Hepatic stellate cell (primary cell): ENCODE measurements around the gene MAPKAPK5.
A peak's percentile ranks its signal among the peaks of the same experiment; 100 is the strongest.
"Not testable (repeated sequence)": the region's sequence is repeated elsewhere in the genome, so short reads cannot be mapped to it uniquely, and the experiment has no call there.

Experiments
- DNase-seq: peaks from one replicate; pipeline ENCODE4 v3.0.0; 2011; ENCODE audit warnings: low spot score

MAPKAPK5 gene, protein sequence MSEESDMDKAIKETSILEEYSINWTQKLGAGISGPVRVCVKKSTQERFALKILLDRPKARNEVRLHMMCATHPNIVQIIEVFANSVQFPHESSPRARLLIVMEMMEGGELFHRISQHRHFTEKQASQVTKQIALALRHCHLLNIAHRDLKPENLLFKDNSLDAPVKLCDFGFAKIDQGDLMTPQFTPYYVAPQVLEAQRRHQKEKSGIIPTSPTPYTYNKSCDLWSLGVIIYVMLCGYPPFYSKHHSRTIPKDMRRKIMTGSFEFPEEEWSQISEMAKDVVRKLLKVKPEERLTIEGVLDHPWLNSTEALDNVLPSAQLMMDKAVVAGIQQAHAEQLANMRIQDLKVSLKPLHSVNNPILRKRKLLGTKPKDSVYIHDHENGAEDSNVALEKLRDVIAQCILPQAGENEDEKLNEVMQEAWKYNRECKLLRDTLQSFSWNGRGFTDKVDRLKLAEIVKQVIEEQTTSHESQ

DNA sequence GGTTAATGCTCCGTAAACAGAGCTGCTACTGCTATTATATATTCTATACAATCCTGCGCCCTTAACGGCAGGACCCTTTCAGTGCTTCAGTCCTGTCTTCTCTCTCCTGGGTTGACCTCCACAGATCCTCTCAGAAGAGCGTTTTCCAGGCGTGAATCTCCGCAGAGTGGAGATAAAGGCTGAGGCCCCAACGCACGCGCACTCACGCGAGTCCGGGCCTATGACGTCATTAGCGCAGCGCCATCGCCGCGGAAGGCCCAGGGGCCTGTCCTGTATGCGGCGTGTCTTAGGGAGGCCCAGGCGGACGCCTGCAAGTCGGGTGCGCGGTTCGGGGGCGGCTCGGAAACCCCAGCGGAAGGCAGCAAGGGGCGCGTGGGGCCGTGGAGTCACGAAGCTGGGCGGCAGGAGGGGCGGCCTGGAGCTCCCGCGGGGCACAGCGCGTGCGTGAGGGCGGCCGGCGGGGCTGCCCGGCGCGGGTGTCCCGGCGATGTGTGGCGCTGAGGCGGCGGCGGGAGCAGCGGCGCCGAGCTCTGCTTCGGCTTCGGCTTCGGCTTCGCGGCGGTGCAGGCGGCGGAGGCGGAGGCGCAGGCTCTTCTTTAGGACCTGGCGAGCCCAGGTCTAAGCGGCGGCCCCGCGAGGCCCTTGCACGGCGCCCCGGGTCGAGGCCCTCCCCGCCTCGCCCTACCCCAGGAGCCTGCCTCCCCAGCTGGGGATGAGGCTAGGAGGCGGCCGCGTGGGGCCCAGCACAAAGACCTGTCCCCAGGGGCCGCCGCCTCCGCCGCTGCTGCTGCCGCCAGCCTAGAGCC is at the start of gene MAPKAPK5:
MAPKAPK5 (plus strand) TSS at position 479 of the 806 bp plus-strand sequence. CDS start 506 bp downstream, outside the sequence.
- DNase-seq = peak; percentile 98

DNA sequence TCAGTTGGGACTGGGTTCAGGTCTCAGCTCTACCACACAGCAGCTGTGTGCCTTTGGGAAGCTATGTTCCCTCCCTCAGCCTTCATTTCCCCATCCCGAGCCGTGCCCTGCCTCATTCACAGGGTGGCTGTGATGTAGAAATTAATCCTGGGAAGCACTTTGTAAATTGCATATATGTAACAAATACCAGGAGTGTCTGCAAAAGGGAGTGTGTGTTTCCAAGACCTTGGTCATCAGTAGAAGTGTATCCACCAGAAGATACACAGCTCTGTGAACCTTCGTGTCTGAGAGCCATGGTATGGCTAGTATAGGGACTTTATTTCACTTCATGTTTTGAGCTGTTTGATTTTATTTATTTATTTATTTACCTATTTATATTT is 49.2 kb upstream of the MAPKAPK5 start:
- no peak for DNase-seq

DNA sequence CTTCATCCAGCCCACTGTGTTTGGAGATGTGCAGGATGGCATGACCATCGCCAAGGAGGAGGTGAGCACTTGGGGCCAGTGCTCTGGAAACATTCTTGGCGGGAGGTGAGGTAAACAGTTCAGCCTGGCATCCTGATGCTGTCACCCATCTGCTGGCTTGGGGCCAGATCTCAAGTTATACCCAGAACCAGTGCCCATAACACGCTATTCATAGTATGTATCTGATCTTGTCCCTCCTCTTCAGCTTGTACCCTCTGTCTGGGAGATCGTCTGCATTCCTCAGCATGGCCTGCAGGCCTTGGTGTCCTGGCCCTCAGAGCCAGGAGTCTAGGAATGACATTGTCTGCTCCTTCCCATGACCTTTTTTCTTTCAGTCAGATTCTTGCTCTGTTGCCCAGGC is 43.8 kb upstream of the MAPKAPK5 start:
- DNase-seq = no peak

DNA sequence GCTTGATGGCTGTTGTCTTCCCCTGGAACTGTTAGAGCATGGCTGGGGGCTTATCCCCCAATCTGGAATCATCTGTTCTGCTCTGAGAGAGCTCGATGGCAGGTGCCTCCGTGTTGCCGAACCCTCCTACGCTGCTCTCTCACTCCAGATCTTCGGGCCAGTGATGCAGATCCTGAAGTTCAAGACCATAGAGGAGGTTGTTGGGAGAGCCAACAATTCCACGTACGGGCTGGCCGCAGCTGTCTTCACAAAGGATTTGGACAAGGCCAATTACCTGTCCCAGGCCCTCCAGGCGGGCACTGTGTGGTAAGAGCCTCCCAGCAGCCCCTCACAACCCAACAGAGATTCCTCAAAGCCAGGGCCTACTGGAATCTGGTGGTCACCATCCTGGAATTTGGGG is 42.3 kb upstream of the MAPKAPK5 start:
- no peak for DNase-seq

DNA sequence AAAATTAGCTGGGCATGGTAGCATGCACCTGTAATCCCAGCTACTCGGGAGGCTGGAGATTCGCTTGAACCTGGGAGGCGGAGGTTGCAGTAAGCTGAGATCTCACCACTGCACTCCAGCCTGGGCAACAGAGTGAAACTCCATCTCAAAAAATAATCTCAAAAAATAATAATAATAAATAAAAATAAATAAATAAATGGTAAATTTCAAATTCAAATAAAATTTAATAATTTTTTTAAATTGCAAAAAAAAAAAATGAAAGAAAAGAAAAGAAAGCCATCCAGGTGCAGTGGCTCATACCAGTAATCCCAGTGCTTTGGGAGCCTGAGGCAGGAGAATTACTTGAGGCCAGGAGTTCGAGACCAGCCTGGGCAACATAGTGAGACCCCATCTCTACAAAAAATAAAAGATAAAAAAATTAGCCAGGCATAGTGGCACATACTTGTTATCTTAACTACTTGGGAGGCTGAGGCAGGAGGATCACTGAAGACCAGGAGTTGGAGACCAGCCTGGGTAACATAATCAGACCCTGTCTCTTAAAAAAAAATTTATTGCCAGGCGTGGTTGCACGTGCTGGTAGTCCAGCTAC is 38.9 kb upstream of the MAPKAPK5 start:
- no peak for DNase-seq

DNA sequence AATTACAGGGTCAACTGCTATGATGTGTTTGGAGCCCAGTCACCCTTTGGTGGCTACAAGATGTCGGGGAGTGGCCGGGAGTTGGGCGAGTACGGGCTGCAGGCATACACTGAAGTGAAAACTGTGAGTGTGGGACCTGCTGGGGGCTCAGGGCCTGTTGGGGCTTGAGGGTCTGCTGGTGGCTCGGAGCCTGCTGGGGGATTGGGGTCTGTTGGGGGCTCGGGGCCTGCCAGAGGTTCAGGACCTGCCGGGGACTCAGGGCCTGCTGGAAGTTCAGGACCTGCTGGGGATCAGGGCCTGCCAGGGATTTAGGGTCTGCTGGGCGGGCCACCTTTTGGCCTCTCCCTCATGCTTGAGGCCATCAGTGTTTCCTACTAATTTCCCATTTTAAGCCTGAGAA is 38.2 kb upstream of the MAPKAPK5 start:
- no peak for DNase-seq

DNA sequence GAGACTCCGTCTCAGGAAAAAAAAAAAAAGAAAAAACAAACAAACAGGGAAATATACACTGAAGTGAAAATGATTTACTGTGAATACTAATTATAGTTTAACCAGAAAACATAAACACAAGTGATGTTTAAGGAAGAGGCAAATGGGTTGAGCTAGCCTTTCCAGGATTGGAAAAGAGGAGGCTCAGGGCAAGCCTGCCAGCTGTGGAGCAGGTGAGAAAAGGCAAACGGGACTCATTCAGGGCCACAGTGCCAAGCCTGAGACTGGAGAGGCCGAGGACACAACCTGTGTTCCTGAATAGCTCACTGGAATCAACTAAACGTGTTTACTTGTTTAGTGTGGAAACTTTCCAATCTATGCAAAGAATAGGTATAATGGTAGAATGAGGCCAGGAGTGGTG is 35.7 kb upstream of the MAPKAPK5 start:
- no peak for DNase-seq

DNA sequence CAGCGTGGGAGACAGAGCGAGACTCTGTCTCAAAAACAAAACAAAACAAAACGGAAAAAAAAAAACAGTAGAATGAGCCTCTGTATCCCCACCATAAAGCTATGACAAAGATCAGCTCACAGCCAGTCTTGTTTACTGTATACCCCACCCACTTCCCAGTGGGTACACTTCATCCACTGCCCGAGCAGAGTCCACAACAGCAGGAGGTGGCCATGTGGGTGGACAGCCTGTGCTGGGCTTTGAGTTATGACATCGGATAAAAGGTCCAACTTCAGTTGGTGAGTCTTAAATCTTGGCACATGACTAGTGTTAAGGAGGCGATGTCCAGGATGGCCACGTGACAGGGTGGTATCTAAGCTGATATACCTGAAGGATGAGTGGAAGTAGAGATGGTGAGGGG is 34.8 kb upstream of the MAPKAPK5 start:
- DNase-seq = no peak

DNA sequence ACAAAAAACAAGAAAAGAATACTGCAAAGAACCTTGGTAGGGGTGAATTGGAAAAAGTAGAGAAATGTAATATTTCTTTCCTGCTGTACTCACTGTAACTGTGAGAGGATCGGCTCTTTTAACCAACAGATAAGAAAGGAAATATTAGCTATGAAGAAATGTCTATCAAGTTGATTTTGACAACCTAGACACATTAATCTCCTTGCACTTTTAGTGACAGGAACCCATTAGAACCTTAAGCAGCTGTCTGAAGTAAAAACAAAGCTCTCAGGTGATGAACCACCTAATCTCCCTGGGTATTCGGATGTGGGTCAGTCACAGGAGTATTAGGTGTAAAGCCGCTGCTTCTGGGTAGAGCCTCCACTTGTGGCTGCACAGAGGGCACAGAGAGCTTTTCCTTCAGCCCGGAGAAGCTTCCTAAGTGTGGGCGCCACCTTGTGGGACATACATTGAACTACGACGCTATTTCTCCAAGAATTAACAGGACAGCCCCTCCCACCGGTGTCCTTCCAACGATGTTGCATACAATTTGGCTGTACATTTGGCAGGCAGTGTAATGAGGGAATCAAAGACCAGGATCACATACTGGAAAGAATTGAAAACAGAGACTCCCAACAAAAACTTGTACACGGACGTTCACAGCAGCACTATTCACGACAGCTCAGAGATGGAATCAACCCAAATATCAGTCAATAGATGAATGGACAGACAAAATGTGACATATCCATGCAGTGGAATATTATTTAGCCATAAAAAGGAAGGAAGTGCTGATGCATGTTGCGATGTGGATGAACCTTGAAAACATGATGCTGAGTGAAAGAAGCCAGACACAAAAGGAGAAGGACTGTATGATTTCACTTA is 28.9 kb upstream of the MAPKAPK5 start:
- DNase-seq = peak; percentile 75

DNA sequence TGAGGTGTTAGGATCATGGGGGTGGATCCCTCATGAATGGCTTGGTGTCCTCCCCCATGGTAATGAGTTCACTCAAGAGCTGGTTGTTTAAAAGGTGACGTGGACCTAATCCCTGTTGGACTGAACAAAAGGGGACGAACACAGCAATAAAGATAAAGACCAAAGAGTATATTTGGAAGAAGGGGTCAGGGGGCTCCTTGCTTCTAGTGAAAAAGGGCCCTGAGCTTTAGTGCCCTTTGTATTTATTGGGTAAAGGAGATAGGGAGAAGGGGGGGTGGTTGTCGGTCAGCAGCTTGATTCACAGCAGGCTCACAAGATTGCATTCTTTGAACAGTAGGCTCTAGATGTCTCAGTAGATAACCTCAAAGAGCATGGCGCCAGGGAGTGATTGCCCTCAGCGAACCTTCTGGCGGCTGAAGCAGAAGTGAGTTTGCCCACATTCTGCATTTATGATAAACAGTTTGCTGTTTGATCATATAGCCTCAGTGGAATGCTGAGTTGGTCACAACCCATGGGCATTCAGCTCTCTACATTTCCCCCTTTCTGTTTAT is 25.9 kb upstream of the MAPKAPK5 start:
- DNase-seq = no peak

DNA sequence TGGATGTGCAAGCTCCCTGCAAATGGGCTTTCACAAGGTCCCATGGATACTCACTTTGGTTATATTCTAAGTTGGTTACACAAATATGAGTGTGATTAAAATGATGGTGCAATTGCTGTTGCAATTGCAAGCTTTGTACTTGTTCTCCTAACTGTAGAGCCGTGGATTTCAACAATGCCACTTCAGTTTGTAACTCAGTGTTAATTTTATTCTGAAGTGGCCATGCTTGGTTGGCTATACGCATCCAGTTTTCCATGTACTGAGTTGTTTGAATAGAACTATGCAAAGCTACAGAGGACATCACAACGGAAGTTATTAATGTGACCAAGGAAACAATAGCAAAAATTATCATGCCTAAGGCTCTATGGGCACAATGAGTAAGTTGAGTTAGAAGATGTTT is 25.1 kb upstream of the MAPKAPK5 start:
- not testable (repeated sequence) for DNase-seq

DNA sequence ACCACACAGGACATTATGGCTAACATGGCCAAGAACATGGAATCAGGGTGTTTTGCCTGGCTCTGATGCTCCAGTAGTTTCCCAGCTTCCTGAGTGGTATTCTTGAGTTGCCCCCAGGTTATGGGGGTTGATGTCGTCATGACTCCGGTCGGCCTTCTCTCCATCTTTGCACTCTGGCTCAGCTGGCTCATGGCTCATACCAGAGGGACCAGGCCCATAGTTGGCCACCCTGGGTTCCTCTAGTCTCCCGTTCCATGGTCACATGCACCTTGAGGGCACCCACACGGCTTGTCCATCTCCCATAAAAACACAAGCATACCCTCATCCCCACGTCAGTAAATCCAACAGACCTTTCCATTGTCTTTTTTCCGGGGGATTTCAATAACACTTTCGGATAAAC is 23.7 kb upstream of the MAPKAPK5 start:
- DNase-seq = no peak

DNA sequence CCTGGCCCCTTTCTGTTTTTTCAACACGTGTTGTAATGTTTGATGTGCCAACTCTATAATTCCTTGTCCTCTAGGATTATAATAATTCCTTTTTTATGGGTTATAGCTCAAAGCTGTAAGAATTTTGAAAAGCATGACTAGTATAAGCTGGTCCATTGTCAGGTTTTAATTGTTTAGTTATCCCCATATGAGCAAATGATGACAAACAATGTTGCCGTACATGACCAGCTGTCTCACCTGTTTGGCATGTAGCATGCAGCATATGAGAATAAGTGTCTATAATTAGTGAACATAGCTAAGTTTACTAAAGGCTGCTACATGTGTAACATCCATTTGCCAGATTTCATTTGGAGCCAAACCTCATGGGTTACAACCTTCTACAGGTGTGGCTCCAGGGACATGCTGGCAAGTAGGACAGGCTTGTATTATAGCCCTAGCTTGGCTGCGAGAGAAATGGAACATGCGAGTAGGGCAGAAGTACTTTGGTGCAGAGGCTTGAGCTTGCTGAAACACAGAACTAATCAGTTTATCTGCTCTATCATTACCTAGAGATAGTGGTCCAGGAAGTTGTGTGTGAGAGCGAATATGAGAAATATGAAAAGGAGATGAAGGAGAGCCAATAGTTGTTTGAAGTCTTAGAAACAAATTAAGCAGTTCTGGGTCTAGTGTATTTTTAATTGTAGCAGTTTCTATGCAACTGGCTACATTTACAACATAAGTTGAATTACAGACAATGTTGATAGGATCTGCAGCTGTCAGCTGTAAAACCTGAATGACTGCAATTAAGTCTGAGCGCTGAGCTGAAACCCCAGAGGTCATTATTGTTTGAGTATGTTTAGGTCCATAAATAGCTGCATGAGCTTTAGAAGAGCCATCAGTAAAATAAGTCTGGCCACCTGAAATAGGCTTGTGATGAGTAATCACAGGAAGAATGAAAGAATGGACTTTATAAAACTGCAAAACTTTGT is 22.6 kb upstream of the MAPKAPK5 start:
- no peak for DNase-seq

DNA sequence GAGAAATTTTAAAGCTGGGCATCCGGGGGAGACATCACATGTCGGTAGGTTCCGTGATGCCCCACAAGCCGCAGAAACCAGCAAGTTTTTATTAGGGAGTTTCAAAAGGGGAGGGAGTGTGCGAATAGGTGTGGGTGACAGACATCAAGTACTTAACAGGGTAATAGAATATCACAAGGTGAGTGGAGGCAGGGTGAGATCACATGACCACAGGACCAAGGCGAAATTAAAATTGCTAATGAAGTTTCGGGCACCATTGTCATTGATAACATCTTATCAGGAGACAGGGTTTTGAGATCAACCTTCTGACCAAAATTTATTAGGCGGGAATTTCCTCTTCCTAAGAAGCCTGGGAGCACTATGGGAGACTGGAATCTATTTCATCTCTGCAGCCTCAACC is 21.2 kb upstream of the MAPKAPK5 start:
- DNase-seq = not testable (repeated sequence)

DNA sequence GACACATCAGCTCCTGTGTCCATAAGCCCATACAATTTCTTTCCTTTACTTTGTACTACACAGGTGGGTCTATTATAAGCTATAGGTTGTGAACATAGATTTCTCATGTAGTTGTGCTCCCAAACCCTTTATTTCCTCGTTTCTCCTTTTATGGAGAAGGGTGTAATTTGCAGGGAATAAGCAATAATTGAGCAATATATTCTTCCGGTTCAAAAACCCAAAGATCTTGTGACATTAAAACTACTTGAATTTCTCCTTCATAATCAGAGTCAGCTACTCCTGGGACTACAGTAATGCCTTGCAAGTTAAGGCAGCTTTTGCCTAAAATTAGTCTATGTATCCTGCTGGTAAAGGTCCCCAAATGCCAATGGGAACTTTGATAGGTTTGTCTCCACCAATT is 19.1 kb upstream of the MAPKAPK5 start:
- DNase-seq = no peak

DNA sequence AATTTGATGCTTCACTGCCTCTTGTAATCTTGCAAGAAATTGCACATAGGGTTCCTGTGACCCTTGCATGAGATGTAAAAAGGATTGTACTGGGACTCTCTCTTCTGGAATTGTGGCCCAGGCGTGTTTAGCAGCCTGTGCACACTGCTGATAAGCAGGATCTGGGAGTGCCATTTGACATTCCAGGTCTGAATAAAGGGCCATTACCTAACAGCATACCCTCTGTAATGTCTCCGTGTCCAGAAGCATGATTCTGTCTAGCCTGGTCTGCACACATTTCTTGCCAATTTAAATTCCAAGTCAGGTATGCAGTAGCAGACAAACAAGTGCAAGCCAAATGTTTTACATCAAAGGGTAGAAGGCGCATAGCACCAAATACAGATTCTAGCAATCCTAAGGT is 18.1 kb upstream of the MAPKAPK5 start:
- DNase-seq = no peak

DNA sequence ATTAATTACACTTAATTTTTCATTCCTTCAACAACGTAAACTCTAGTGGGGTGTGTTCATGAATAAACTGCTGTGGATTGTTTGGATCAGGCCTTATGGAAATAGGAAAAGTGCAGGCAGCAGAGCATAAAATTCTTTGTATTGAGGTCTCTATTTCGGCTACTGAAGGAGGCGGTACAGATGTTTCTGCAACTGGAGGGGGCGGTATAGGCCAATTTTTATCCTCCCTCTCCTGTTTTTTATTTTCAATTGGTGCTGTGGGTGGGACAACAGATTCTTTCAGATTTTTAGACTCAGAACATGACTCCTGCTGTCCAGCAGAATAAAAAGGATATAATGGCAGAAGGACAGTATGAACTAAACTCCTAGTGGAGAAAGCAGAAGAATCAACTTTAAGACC is 17.7 kb upstream of the MAPKAPK5 start:
- not testable (repeated sequence) for DNase-seq

DNA sequence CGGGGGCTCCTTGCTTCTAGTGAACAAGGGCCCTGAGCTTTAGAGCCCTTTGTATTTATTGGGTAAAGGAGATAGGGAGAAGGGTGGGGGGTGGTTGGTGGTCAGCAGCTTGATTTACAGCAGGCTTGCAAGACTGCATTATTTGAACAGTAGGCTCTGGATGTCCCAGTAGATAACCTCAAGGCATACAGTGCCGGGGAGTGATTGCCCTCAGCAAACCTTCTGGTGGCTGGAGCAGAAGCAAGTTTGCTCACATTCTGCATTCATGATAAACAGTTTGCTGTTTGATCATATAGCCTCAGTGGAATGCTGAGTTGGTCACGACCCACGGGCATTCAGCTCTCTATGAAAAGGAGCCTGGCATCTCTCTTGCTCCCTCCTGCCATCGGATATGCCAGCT is 16.5 kb upstream of the MAPKAPK5 start:
- DNase-seq = no peak

DNA sequence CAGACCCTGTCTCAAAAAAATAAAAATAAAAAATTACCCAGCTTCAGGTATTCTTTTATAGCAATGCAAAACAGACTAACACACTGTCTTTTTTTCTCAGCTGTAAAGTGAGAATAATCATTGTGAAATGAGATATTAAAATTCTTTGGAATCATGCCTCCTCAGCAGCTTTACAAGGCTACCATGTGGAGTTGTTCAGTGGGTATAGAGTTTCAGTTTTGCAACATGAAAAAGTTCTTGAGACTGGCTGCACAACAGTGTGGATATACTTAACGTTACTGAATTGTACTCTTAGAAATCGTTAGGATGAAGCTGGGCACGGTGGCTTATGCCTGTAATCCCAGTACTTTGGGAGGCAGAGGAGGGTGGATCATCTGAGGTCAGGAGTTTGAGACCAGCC is 15.7 kb upstream of the MAPKAPK5 start:
- DNase-seq = no peak

DNA sequence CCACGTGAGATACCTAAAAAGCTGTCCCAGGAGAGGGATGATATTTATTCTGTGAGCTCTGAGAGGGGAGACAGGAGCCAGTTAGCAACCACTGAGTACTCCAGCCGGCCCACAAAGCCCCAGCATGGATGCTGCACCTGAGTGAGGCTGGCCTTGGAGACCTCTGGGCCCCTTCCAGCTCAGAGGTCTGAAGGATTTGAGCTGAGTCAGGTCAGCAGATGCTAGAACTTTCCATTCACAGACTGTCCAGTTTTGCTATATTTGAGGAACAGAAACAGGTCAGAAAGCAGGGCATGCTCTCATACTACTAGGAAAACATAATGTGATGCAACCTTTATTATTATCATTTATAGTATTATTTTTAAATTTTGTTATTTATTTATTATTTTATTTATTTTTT is 15.0 kb upstream of the MAPKAPK5 start:
- DNase-seq = no peak
